Keratinocyte (primary cell): ENCODE results near the gene CNGA1.

Source experiments
- EZH2 ChIP-seq: IDR thresholded peaks from one replicate; pipeline ENCODE4 v1.6.1; 2012; ENCODE audit warnings: inconsistent platforms, mild to moderate bottlenecking, low read length, moderate library complexity
- TF ChIP-seq, protein P1 (sequence below), 3 experiments: IDR thresholded peaks in 1 of 3; conservative IDR thresholded peaks in 1 of 3; optimal IDR thresholded peaks in 1 of 3; 2 replicates in 2 of 3; 3 replicates in 1 of 3; pipeline versions ENCODE3 to v1.5.1; 2011; ENCODE audit warnings: low read length in 3 of 3, mild to moderate bottlenecking in 3 of 3, moderate library complexity in 2 of 3, control low read depth in 1 of 3, inconsistent platforms in 1 of 3; ENCODE audit not compliant: insufficient read depth in 2 of 3; ENCODE audit errors: extremely low read depth in 1 of 3

DNA sequence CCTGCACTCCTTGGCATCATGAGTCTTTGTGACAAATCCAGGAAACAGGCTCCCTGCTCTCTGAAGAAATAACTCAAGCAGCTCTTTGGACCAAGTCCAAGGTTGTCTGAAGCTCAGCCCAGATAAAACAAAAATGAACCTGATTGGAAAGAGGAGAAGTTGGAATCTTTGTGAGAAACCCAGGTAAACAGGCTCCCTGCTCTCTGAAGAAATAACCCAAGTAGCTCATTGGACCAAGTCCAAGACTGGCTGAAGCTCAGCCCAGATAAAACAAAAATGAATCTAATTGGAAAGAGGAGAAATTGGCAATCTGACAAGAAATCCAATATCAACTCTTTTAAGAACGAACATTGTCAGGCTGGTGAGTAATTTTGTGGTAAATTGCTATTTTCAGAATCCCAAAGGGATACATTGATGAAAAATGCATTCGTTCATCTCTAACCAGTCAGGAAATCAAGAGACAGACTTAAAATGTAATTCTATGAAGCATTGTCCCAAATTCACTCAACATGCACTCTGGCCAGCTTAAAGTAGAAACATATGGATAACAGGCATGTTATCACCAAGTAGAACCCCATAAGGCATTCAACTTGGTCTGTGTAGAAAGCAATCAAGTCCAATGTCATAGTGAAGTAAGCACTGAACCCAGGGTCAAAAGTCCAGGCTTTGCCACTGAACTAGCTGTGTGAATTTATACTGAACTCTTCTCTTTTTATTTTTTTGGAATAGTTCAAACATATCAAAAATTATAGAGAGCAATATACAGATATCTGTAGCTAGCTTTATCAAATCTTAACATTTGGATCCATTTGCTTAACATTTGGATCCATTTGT lies 85.3 kb downstream of the CNGA1 start:
- TF ChIP-seq EZH2: no peak
- TF ChIP-seq, protein P1, sequence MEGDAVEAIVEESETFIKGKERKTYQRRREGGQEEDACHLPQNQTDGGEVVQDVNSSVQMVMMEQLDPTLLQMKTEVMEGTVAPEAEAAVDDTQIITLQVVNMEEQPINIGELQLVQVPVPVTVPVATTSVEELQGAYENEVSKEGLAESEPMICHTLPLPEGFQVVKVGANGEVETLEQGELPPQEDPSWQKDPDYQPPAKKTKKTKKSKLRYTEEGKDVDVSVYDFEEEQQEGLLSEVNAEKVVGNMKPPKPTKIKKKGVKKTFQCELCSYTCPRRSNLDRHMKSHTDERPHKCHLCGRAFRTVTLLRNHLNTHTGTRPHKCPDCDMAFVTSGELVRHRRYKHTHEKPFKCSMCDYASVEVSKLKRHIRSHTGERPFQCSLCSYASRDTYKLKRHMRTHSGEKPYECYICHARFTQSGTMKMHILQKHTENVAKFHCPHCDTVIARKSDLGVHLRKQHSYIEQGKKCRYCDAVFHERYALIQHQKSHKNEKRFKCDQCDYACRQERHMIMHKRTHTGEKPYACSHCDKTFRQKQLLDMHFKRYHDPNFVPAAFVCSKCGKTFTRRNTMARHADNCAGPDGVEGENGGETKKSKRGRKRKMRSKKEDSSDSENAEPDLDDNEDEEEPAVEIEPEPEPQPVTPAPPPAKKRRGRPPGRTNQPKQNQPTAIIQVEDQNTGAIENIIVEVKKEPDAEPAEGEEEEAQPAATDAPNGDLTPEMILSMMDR (optimal IDR thresholded peaks at IDR 0.05 in 1 of 3, IDR thresholded peaks at IDR 0.05 in 1 of 3, conservative IDR thresholded peaks at IDR 0.05 in 1 of 3; ENCODE audit: extremely low read depth in 1 of 3, insufficient read depth in 2 of 3, low read length in 3 of 3): no peak
